GM12801 (cell line): Measurements from ENCODE around the gene MUC12.

ENCODE experiments used
- CTCF ChIP-seq: IDR thresholded peaks from one replicate; pipeline ENCODE4 v1.5.1; 2011; ENCODE audit warnings: control low read depth; ENCODE audit not compliant: insufficient read length; ENCODE audit errors: extremely low read depth

MUC12 gene

GRCh38 chr7:100969066-100969615, at the start of gene MUC12:
Gene MUC12 (plus strand): TSS chr7:100969565. CDS start chr7:100969623, 58 bp downstream.
- TF ChIP-seq CTCF, result no peak

GRCh38 chr7:100921039-100921438, 48.3 kb upstream of the MUC12 start:
- TF ChIP-seq CTCF, result no peak

GRCh38 chr7:100929808-100930174, 39.6 kb upstream of the MUC12 start:
- no peak for TF ChIP-seq CTCF

- TF ChIP-seq CTCF, result no peak
Observed at GRCh38 chr7:100933734-100934133, 35.6 kb upstream of the MUC12 start.

GRCh38 chr7:100942045-100942774, 27.2 kb upstream of the MUC12 start:
- TF ChIP-seq CTCF, result no peak

GRCh38 chr7:100943693-100944092, 25.7 kb upstream of the MUC12 start:
- TF ChIP-seq CTCF, result no peak

GRCh38 chr7:100944138-100944537, 25.2 kb upstream of the MUC12 start:
- TF ChIP-seq CTCF, result no peak

GRCh38 chr7:100946111-100946510, 23.3 kb upstream of the MUC12 start:
- TF ChIP-seq CTCF, result no peak
